HUES48 (cell line): Measurements from ENCODE around the gene RAD51AP2.
"Not testable (repeated sequence)": the region's sequence is repeated elsewhere in the genome, so short reads cannot be mapped to it uniquely, and the experiment has no call there.

Experiments used
- H3K27ac ChIP-seq: one replicate; pipeline ENCODE4 v1.7.0; 2013; ENCODE audit warnings: low read depth, low read length, inconsistent platforms
- H3K27me3 ChIP-seq: 2 replicates; pipeline ENCODE4 v1.6.1; 2013; ENCODE audit warnings: mild to moderate bottlenecking, low read length; ENCODE audit not compliant: control insufficient read depth, insufficient read depth
- H3K36me3 ChIP-seq: 2 replicates; pipeline ENCODE4 v1.6.1; 2013; ENCODE audit warnings: low read length; ENCODE audit not compliant: control insufficient read depth, insufficient read depth
- H3K4me1 ChIP-seq: 2 replicates; pipeline ENCODE4 v1.6.1; 2013; ENCODE audit warnings: mild to moderate bottlenecking, low read length; ENCODE audit not compliant: control insufficient read depth, insufficient read depth
- H3K4me3 ChIP-seq: 2 replicates; pipeline ENCODE4 v1.5.1; 2013; ENCODE audit warnings: mild to moderate bottlenecking, low read depth, low read length
- H3K9ac ChIP-seq: 2 replicates; pipeline ENCODE4 v1.6.1; 2013; ENCODE audit warnings: mild to moderate bottlenecking, low read depth, low read length, moderate library complexity
- H3K9me3 ChIP-seq: 2 replicates; pipeline ENCODE4 v1.6.1; 2013; ENCODE audit warnings: low read length; ENCODE audit not compliant: control insufficient read depth, insufficient read depth

RAD51AP2 gene

DNA sequence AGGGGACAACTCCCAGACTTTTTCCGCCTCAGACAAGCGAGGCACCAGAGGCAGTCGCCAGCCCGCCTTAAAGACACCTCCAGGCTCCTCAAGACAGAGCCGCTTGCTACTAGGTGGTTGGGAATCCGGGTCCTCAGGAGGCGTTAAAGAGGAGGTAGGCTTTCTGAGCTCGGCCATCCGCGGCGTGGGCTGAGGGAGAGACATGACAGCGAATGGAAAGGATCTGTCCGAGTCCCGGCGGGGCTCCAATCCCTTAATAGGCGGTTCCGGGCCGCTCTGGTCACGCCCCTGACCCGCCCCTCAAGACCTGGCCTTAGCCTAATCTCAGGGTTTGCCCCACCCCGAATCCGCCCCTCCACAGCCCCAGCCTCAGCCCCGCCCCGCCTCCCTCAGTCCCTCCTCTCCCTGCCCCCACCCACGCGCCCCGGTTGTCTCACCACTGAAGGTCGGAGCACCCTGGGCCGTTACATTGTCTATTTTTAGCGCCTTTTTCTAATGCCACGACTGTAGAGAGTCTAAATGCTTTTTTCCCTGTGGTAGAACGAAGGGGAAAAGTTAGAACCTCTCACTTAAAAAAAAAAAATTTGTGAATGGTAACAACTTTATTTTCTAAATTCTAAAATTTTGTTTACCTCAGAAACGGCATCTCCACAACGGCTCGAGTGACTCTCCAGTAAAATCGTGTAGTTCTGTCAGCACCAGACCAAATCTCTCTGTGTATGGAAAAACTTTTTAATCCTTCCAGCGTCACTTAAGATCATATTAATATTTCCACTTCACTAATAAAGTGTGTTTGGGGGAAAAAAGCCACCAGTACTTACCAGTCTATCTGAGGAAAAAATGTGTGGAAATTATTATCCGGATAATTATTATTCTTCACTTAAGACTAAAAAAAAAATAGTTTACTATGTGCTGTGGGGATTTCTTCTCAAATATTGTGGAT is at the start of gene RAD51AP2:
RAD51AP2 (minus strand) TSS at position 229 of the 943 bp plus-strand sequence; CDS start at position 204, 25 bp downstream.
- Histone ChIP-seq H3K4me3 (peak within 1 kb of the TSS; percentile 75), H3K9me3 (no peaks in the 10 kb centered on the region), H3K4me1 (peaks cover 22% of the 10 kb centered on the region; the same call in 1 of the 2 replicates), H3K9ac (peak within 1 kb of the TSS; percentile 19; the same call in 1 of the 2 replicates), H3K27ac (peak within 1 kb of the TSS; percentile 73), H3K27me3 (no peaks in the 10 kb centered on the region), H3K36me3 (no peaks in the 10 kb centered on the region)

DNA sequence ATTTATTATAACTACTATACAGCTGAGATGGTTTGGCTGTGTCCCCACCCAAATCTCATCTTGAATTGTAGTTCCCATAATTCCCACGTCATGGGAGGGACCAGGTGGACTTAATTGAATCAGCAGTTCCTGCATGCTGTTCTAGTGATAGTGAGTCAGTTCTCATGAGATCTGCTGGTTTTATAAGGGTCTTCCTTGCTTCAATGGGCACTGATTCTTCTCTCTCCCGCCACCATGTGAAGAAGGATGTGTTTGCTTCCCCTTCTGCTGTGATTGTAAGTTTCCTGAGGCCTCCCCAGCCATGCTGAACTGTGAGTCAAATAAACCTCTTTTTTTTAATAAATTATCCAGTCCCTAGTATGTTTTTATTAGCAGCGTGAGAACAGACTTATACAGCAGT is 47.5 kb upstream of the RAD51AP2 start:
- H3K27ac ChIP-seq, H3K27me3 ChIP-seq, H3K36me3 ChIP-seq: not testable (repeated sequence)

DNA sequence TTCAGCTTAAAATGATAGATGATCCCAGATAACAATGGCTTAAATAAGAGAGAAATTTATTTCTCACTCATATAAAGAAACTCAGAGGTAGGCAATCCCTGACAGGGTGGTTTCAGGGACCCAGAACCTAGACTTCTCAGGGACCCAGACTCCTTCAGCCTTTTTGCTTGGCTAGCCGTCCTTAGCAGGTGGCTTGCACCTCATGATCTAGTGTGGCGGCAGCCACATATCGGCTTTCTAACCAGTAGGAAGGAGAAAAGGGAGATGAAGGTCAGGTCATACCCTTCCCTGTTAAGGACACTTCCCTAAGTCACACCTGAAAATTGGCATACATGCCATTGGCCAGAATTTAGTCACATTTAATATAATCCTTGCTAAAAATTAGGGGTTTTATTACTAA is 40.6 kb upstream of the RAD51AP2 start:
- Histone ChIP-seq H3K9me3 (no peaks in the 10 kb centered on the region), H3K9ac (no peak overlapping the region), H3K27ac (peak overlapping the region; percentile 48), H3K4me3 (no peak overlapping the region), H3K36me3 (no peaks in the 10 kb centered on the region), H3K4me1 (peaks cover 58% of the 10 kb centered on the region), H3K27me3 (no peaks in the 10 kb centered on the region)

More for the DNA sequence above, 47.5 kb upstream of the RAD51AP2 start:
- H3K9ac ChIP-seq, H3K9me3 ChIP-seq, H3K4me3 ChIP-seq, H3K4me1 ChIP-seq: not testable (repeated sequence)

DNA sequence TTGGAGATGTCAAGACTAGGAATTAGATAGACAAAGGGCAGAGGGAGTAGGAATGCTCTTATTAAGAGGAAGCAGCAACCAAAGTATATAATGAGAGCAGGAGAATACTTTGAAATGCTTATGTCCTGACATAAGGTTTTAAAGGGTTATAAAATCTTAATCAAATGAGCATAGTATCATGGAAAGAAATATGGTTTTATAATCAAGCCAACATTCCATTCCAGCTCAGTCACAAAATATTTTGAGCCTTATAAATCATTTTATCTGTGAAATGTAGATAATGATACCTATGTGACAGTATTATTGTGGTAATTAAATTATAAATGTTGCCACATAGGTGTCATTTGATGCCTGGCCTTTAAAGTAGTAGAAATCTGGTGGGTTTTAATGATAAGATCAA is 39.8 kb upstream of the RAD51AP2 start:
- Histone ChIP-seq H3K4me1 (peaks cover 67% of the 10 kb centered on the region), H3K9ac (no peak overlapping the region), H3K27me3 (no peaks in the 10 kb centered on the region), H3K9me3 (no peaks in the 10 kb centered on the region), H3K36me3 (no peaks in the 10 kb centered on the region), H3K4me3 (no peak overlapping the region), H3K27ac (peak overlapping the region; percentile 63)

DNA sequence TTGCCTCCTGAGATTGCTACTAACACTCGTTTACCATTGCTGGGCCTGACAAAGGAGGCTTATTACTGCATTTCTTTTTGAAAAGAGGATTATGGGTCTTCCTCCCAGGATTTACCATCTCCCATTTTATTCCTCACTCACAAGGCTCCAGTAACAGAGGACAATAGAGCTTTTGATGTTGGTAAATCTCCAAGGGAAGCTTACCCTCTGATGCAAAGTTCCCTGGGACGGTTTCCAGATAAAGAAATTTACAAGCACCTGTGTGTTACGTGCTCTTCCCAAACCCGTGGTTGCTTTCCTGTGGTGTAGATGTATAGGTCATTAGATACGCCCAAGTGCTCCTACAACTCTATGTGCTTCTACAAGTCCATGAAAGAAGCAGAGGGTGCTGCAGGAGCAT is 39.4 kb upstream of the RAD51AP2 start:
- peaks cover 71% of the 10 kb centered on the region for H3K4me1 ChIP-seq
- peak overlapping the region; percentile 63 for H3K27ac ChIP-seq
- no peak overlapping the region for H3K9ac ChIP-seq
- no peaks in the 10 kb centered on the region for H3K9me3 ChIP-seq
- no peaks in the 10 kb centered on the region for H3K36me3 ChIP-seq
- no peaks in the 10 kb centered on the region for H3K27me3 ChIP-seq
- H3K4me3 ChIP-seq, result no peak overlapping the region

DNA sequence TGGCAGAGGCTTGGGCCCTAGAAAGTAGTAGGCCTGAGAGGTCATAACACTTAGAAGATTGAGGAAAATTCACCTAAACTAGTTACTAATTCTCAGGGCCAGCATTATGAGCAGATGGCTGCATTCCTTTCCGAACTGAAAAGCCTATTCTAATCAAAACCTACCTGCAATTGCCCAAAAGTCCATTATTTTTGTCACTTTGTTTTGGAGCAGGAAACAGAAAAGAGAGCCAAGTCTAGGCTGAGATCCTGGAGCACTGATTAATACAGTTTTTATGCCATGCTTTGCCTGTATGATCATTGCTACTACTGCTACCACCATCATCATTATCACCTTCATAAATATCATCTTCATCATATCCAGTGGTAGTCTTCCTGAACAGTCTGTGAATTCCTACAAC is 36.9 kb upstream of the RAD51AP2 start:
- Histone ChIP-seq H3K36me3 (peaks cover 3% of the 10 kb centered on the region; the same call in 1 of the 2 replicates), H3K9me3 (no peaks in the 10 kb centered on the region), H3K4me3 (no peak overlapping the region), H3K27me3 (no peaks in the 10 kb centered on the region), H3K27ac (no peak overlapping the region), H3K9ac (no peak overlapping the region), H3K4me1 (peaks cover 71% of the 10 kb centered on the region)

DNA sequence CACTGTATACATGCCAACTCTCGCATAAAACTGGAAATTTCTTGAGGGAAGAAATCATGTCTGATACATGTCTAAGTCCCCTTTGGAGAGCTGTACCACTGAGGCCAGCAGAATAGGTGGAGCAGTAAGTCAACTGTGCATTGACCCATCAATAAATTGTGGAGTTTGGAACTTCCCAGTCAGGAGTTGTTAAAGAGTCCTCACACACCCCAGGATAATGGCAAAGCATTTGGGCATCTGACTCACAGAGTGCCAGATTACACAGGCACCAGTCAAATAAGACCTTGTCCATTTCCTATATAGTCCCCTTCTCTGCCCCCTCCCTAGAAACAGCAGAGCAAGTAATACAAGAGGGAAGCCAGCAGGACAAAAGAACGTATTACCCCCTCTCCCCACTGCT is 32.7 kb upstream of the RAD51AP2 start:
- Histone ChIP-seq H3K4me1 (peaks cover 67% of the 10 kb centered on the region), H3K4me3 (no peak overlapping the region), H3K27me3 (no peaks in the 10 kb centered on the region), H3K27ac (no peak overlapping the region), H3K36me3 (peaks cover 3% of the 10 kb centered on the region; the same call in 1 of the 2 replicates), H3K9ac (no peak overlapping the region), H3K9me3 (no peaks in the 10 kb centered on the region)

DNA sequence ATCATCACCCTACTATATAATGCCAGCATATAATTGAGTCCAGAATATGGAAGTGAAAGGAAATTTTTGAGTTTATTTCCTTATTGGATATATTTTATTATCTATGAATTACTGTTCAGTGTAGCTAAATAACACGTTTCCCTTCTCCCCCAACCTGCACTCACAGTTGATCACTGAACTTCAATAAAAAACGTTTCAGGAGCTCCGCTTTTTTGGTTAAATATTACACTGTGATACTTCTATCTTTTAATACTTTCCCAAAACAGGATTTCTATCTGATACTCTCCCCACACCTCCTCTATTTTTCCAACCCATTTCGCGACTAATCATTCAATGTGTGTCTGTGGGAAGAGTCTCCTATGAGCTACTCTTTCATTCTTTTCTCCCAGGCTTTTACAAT is 29.5 kb upstream of the RAD51AP2 start:
- Histone ChIP-seq H3K36me3 (peaks cover 3% of the 10 kb centered on the region; the same call in 1 of the 2 replicates), H3K9me3 (no peaks in the 10 kb centered on the region), H3K4me3 (no peak overlapping the region), H3K4me1 (peaks cover 68% of the 10 kb centered on the region), H3K9ac (no peak overlapping the region), H3K27me3 (no peaks in the 10 kb centered on the region), H3K27ac (no peak overlapping the region)

DNA sequence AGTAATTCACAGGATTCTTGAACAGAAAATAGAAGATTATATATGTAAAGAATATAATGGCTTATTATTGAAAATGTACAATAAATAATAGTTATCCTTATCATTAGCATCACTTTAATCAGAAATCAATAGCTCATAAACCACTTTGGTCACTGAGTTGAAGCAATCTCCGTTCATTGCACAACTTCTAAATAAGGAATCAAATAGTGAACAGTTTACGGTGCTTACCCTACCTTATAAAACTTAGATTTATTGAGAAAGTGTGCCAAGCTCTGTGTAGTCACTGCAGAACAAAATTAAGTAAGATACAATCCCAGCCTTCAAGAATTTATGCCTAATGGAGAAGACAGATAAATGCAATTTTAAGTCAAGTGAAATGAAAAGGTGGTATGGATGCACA is 29.0 kb upstream of the RAD51AP2 start:
- H3K4me1 ChIP-seq, result peaks cover 72% of the 10 kb centered on the region
- no peak overlapping the region for H3K27ac ChIP-seq
- peaks cover 3% of the 10 kb centered on the region; the same call in 1 of the 2 replicates for H3K36me3 ChIP-seq
- no peak overlapping the region for H3K9ac ChIP-seq
- no peaks in the 10 kb centered on the region for H3K27me3 ChIP-seq
- H3K4me3 ChIP-seq, result no peak overlapping the region
- H3K9me3 ChIP-seq, result no peaks in the 10 kb centered on the region

DNA sequence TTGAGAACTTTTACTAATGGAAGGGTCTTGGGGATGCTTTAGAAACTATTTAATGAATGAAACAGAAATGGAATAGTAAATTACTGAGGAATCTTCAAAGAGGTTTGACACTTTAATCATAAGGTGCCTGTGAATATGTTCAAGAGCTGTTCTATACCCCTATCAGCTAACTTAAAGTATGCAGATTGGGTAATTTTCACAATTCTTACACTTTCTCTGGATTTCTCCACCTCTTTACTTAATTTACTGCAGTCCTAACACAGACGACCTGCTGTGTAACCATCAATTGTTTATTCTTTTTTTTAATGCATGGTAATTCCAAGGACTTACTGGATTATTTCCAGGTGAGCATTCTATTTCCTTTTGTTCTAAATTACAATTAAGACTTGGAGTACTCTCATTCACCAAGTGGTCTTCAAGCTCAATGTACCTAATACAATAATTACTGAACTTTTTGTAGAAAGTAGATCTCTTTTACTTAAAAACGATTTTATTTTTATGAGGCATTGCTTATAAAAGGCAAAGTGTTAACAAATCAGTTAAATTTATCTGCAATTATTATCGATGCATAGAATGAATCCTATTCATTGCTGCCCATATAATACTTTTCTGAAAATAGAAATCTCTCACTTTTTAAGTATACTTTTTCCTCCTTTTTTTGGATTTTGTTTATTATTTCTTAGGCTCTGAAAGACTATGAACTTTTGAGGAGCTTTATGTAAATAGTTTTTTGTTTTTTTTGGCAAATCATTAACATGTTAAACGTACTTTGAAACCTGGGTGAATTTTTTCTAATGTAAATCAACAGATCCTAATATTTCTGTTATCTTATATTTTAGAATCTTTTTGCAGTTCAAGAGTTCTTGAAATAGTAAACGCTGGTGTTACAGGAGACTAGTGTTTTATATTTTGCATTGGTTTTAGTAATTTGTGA is 27.7 kb upstream of the RAD51AP2 start:
- Histone ChIP-seq H3K4me3 (peak overlapping the region; percentile 86), H3K36me3 (0 out of 2 replicates have a peak, but pooled peaks cover 3% of the 10 kb centered on the region), H3K9me3 (no peaks in the 10 kb centered on the region), H3K27ac (peak overlapping the region; percentile 96), H3K27me3 (peaks cover 9% of the 10 kb centered on the region), H3K4me1 (peaks cover 82% of the 10 kb centered on the region), H3K9ac (0 out of 2 replicates have a peak overlapping the region, but pooled peaks have one; percentile 6)
